Tibial artery (tissue), 4 donors: ENCODE measurements around the gene KIF26B.

Experiments
- DNase-seq, 2 donors: peaks; one replicate each; pipeline ENCODE4 v3.0.0-alpha.2; 2019
- H3K27ac ChIP-seq, 2 donors: fragments of 200-600 bp; sonication (generic) in 1 of 2; 1 replicate in 1 of 2; 2 replicates in 1 of 2; pipeline ENCODE4 v1.5.1; 2018 to 2019; ENCODE audit warnings: mild to moderate bottlenecking in 1 of 2
- H3K27me3 ChIP-seq, 2 donors: fragments of 200-600 bp; sonication (generic) in 1 of 2; one replicate each; pipeline versions ENCODE4 v1.5.1 to v1.6.0; 2016 to 2019
- H3K36me3 ChIP-seq, 3 donors: fragments of 200-600 bp; sonication (generic) in 2 of 3; one replicate each; pipeline ENCODE4 v1.5.1; 2016 to 2019; ENCODE audit warnings: mild to moderate bottlenecking in 2 of 3
- H3K4me1 ChIP-seq, 4 donors: fragments of 200-600 bp; sonication (generic) in 2 of 4; 1 replicate in 3 of 4; 2 replicates in 1 of 4; pipeline ENCODE4 v1.5.1; 2016 to 2019
- H3K4me3 ChIP-seq, 2 donors: fragments of 200-600 bp; sonication (generic) in 1 of 2; 1 replicate in 1 of 2; 2 replicates in 1 of 2; pipeline ENCODE4 v1.5.1; 2018 to 2019; ENCODE audit warnings: mild to moderate bottlenecking in 2 of 2
- H3K9me3 ChIP-seq, 3 donors: fragments of 200-600 bp; sonication (generic) in 1 of 3; one replicate each; pipeline ENCODE4 v1.5.1; 2016 to 2019
- intact Hi-C: fragments of 100-400 bp; cut with DNase I; formaldehyde crosslinking; loops from one replicate; pipeline ENCODE4 v1.15.0; 2023; ENCODE audit warnings: low total_unique reads
- TF ChIP-seq, protein P1 (sequence below), 2 experiments: fragments of 200-600 bp in 1 of 2; fragments of 450-650 bp in 1 of 2; IDR thresholded peaks; one replicate each; pipeline ENCODE4 v1.5.1; 2017 to 2019; ENCODE audit warnings: antibody characterized with exemption in 2 of 2, mild to moderate bottlenecking in 1 of 2, moderate library complexity in 1 of 2

The KIF26B gene

DNA sequence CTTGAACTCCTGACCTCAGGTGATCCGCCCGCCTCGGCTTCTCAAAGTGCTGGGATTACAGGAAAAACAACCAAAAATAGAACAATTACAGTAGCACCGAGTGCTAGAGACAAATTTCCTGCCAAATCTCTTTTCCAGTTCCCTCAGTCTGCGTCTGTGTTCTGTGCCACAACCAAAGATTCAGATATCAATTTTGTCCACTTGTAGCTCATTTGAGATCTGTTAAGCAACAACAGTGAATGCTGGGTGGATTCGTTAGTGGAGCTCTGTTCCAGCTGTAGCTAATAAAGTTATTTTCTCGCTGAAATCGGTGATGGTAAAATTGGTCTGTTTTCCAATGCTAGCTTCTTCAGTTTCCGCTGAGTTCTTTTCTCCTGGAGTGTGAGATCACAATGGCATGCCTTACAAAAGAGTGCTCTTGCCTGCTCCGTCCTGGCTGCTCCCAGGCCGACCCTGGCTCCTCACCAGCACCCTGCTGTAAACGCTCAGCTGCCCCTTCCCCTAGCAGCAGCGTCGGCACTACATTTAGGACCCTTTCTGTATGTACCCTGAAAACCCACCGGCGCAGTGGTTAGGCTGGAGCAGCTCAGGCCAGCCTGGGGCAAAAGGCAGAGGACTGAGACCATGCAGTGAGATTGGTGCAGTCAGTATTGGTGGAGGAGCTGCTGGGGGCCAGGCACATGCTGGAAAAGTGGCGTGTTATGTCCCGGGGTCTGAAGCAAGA is 395.4 kb downstream of the KIF26B start:
- no peak for DNase-seq
- H3K27ac ChIP-seq = no peak overlapping the region
- H3K9me3 ChIP-seq = no peaks in the 10 kb centered on the region
- H3K4me1 ChIP-seq = no peaks in the 10 kb centered on the region
- no peaks in the 10 kb centered on the region for H3K36me3 ChIP-seq
- TF ChIP-seq, protein P1, sequence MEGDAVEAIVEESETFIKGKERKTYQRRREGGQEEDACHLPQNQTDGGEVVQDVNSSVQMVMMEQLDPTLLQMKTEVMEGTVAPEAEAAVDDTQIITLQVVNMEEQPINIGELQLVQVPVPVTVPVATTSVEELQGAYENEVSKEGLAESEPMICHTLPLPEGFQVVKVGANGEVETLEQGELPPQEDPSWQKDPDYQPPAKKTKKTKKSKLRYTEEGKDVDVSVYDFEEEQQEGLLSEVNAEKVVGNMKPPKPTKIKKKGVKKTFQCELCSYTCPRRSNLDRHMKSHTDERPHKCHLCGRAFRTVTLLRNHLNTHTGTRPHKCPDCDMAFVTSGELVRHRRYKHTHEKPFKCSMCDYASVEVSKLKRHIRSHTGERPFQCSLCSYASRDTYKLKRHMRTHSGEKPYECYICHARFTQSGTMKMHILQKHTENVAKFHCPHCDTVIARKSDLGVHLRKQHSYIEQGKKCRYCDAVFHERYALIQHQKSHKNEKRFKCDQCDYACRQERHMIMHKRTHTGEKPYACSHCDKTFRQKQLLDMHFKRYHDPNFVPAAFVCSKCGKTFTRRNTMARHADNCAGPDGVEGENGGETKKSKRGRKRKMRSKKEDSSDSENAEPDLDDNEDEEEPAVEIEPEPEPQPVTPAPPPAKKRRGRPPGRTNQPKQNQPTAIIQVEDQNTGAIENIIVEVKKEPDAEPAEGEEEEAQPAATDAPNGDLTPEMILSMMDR (IDR thresholded peaks at IDR 0.05) = no peak
- H3K27me3 ChIP-seq = no peaks in the 10 kb centered on the region
- H3K4me3 ChIP-seq = no peak overlapping the region
- intact Hi-C loops = no loop called here

- no peak for DNase-seq
- H3K36me3 ChIP-seq = no peaks in the 10 kb centered on the region
- no peaks in the 10 kb centered on the region for H3K27me3 ChIP-seq
- TF ChIP-seq, protein P1 (IDR thresholded peaks at IDR 0.05) = no peak
- no peak overlapping the region for H3K4me3 ChIP-seq
- intact Hi-C loops = no loop called here
- no peaks in the 10 kb centered on the region for H3K4me1 ChIP-seq
- no peaks in the 10 kb centered on the region for H3K9me3 ChIP-seq
- H3K27ac ChIP-seq = no peak overlapping the region
These were observed 395.9 kb downstream of the KIF26B start for GRCh38 chr1:245550720-245551043.

- H3K27ac ChIP-seq = no peak overlapping the region
- no peaks in the 10 kb centered on the region for H3K4me1 ChIP-seq
- no peak for DNase-seq
- intact Hi-C loops = no loop called here
- no peaks in the 10 kb centered on the region for H3K36me3 ChIP-seq
- TF ChIP-seq, protein P1 (IDR thresholded peaks at IDR 0.05) = no peak
- H3K4me3 ChIP-seq = no peak overlapping the region
- H3K27me3 ChIP-seq = no peaks in the 10 kb centered on the region
- no peaks in the 10 kb centered on the region for H3K9me3 ChIP-seq
These were observed 396.8 kb downstream of the KIF26B start for GRCh38 chr1:245551536-245551935.

GRCh38 chr1:245552331-245552730 is 397.5 kb downstream of the KIF26B start:
- Histone ChIP-seq H3K36me3 (no peaks in the 10 kb centered on the region), H3K27me3 (no peaks in the 10 kb centered on the region), H3K27ac (no peak overlapping the region), H3K9me3 (no peaks in the 10 kb centered on the region), H3K4me1 (no peaks in the 10 kb centered on the region), H3K4me3 (no peak overlapping the region)
- DNase-seq = no peak
- TF ChIP-seq, protein P1 (IDR thresholded peaks at IDR 0.05) = no peak
- intact Hi-C loops = no loop called here

DNA sequence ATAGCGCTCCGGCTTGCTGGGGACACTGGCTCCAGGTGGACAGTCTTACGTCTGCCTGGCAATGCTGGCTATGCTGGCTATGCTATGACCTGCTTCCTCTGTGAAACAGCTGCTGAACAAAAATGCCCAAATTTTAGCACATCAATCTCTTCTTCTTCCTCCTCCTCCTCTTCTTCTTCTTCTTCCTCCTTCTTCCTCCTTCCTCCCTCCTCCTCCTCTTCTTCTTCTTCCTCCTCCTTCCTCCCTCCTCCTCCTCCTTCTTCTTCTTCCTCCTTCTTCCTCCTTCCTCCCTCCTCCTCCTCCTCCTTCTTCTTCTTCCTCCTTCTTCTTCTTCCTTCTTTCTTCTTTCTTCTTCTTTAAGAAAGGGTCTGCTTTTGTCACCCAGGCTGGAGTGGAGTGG is 401.3 kb downstream of the KIF26B start:
- intact Hi-C loops = no loop called here
- no peaks in the 10 kb centered on the region for H3K4me1 ChIP-seq
- H3K27ac ChIP-seq = no peak overlapping the region
- no peaks in the 10 kb centered on the region for H3K36me3 ChIP-seq
- H3K27me3 ChIP-seq = no peaks in the 10 kb centered on the region
- TF ChIP-seq, protein P1 (IDR thresholded peaks at IDR 0.05) = no peak
- no peaks in the 10 kb centered on the region for H3K9me3 ChIP-seq
- no peak overlapping the region for H3K4me3 ChIP-seq
- no peak for DNase-seq

- intact Hi-C loops = no loop called here
These were observed 403.3 kb downstream of the KIF26B start for GRCh38 chr1:245558069-245558468.

More at GRCh38 chr1:245558069-245558468, 403.3 kb downstream of the KIF26B start:
- Histone ChIP-seq H3K27ac (no peak overlapping the region), H3K36me3 (no peaks in the 10 kb centered on the region), H3K4me3 (no peak overlapping the region), H3K9me3 (no peaks in the 10 kb centered on the region), H3K27me3 (no peaks in the 10 kb centered on the region), H3K4me1 (no peaks in the 10 kb centered on the region)
- TF ChIP-seq, protein P1 (IDR thresholded peaks at IDR 0.05) = no peak
- no peak for DNase-seq
